Nephron progenitor cell (in vitro differentiated cells): ENCODE data around the gene BLZF1.
"Not testable (repeated sequence)": the region's sequence is repeated elsewhere in the genome, so short reads cannot be mapped to it uniquely, and the experiment has no call there.

Experiments used
- DNase-seq: peaks from one replicate; pipeline ENCODE4 v3.0.0; 2021
- H3K27ac Mint-ChIP-seq: 2 replicates; pipeline ENCODE4 v1.8.0; 2021; ENCODE audit warnings: mild to moderate bottlenecking, moderate library complexity, mixed read lengths
- H3K27me3 Mint-ChIP-seq: 2 replicates; pipeline ENCODE4 v1.8.0; 2021; ENCODE audit warnings: mild to moderate bottlenecking, low read depth, mixed read lengths; ENCODE audit not compliant: poor library complexity
- H3K36me3 Mint-ChIP-seq: 2 replicates; pipeline ENCODE4 v1.8.0; 2021; ENCODE audit warnings: low read depth, mixed read lengths
- H3K4me1 Mint-ChIP-seq: 2 replicates; pipeline ENCODE4 v1.8.0; 2021; ENCODE audit warnings: mixed read lengths
- H3K4me3 Mint-ChIP-seq: 2 replicates; pipeline ENCODE4 v1.8.0; 2021; ENCODE audit warnings: mild to moderate bottlenecking, moderate library complexity, mixed read lengths
- H3K9me3 Mint-ChIP-seq: 2 replicates; pipeline ENCODE4 v1.8.0; 2021; ENCODE audit warnings: mild to moderate bottlenecking, moderate library complexity, mixed read lengths
- TF ChIP-seq, protein P1 (sequence below): fragments of 200-600 bp; sonication (generic); IDR thresholded peaks from 2 replicates; pipeline ENCODE4 v1.5.0; 2021; ENCODE audit warnings: antibody characterized with exemption

BLZF1 gene

DNA sequence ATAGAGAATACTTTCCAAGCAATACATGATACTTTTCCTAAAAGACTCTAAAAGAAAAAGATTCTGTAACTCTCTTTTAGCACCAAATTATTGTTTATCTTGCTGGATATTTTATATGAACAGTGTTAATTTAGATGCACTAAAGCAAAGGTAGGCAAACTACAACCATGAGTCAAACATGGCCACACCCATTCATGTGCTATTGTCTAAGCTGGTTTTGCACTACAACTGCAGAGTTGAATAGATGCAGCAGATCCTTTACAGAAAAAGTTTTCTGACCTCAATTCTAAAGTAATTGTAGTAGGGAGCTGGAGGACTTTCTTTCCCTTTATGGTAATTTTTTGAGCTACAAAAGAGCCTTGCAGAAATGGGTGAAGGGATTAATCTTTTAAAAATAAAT, 19.4 kb downstream of the BLZF1 start:
- no peak overlapping the region for H3K4me3 Mint-ChIP-seq
- TF ChIP-seq, protein P1, sequence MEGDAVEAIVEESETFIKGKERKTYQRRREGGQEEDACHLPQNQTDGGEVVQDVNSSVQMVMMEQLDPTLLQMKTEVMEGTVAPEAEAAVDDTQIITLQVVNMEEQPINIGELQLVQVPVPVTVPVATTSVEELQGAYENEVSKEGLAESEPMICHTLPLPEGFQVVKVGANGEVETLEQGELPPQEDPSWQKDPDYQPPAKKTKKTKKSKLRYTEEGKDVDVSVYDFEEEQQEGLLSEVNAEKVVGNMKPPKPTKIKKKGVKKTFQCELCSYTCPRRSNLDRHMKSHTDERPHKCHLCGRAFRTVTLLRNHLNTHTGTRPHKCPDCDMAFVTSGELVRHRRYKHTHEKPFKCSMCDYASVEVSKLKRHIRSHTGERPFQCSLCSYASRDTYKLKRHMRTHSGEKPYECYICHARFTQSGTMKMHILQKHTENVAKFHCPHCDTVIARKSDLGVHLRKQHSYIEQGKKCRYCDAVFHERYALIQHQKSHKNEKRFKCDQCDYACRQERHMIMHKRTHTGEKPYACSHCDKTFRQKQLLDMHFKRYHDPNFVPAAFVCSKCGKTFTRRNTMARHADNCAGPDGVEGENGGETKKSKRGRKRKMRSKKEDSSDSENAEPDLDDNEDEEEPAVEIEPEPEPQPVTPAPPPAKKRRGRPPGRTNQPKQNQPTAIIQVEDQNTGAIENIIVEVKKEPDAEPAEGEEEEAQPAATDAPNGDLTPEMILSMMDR = no peak
- no peaks in the 10 kb centered on the region for H3K27me3 Mint-ChIP-seq
- no peak for DNase-seq
- peaks cover 43% of the 10 kb centered on the region for H3K36me3 Mint-ChIP-seq
- no peaks in the 10 kb centered on the region for H3K9me3 Mint-ChIP-seq
- no peaks in the 10 kb centered on the region for H3K4me1 Mint-ChIP-seq
- H3K27ac Mint-ChIP-seq = no peak overlapping the region

DNA sequence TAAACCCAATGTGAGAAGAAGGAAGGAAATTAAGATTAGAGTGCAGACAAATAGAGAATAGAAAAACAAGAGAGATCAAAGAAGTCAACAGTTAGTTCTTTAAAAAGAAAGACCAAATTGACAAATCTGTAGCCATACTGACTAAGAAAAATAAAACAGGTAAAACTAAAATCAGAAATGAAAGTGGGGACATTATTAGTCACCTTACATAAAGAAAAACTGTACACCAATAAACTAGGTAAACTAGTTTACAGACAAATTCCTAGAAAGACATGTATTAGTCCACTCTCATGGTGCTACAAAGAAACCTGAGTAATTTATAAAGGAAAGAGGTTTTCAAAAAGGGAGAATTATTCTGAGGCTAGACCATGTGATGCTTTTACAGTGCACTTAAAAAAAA, 22.3 kb downstream of the BLZF1 start:
- Mint-ChIP-seq H3K27ac (no peak overlapping the region), H3K4me1 (no peaks in the 10 kb centered on the region), H3K4me3 (no peak overlapping the region), H3K27me3 (no peaks in the 10 kb centered on the region), H3K36me3 (peaks cover 58% of the 10 kb centered on the region), H3K9me3 (no peaks in the 10 kb centered on the region)
- DNase-seq = no peak
- TF ChIP-seq, protein P1 = no peak

DNA sequence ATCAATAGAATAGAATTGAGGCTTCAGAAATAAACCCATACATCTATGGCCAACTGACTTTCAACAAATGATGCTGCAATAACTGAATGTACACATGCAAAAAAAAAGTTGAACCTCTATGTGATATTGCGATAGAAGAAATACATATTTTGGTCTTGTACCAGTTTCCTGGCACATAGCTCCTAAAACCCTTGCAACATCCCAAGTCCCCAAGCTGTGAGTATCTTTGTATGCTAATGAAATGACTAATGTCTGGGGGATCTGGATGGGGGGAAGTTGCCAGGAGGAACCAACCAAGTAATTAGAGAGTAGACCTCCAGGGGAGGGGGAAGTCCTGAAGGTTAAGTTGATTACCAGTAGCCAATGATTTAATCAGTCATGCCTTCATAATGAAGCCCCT, 24.4 kb downstream of the BLZF1 start:
- Mint-ChIP-seq H3K27me3 (no peaks in the 10 kb centered on the region), H3K36me3 (peaks cover 70% of the 10 kb centered on the region), H3K4me3 (no peak overlapping the region), H3K27ac (no peak overlapping the region), H3K4me1 (no peaks in the 10 kb centered on the region), H3K9me3 (no peaks in the 10 kb centered on the region)
- TF ChIP-seq, protein P1 = no peak
- no peak for DNase-seq

DNA sequence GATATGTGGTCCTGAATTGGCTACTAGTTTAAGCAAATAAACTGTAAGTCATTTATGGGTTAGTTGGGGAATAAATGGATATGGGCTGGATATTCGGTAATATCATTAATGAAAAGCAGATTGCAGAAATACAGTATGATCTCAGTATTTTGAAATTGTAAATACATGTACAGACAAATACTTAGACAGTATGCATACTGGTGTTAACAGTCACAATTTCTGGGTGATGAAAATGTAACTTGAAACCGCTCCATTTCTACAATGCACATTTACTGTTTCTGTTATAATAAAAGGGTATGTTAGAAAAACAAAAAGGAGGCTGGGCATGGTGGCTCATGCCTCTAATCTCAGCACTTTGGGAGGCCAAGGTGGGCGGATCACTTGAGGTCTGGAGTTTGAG, 28.0 kb downstream of the BLZF1 start:
- no peak overlapping the region for H3K4me3 Mint-ChIP-seq
- H3K4me1 Mint-ChIP-seq = no peaks in the 10 kb centered on the region
- DNase-seq = no peak
- no peak overlapping the region for H3K27ac Mint-ChIP-seq
- H3K9me3 Mint-ChIP-seq = peaks cover 14% of the 10 kb centered on the region
- TF ChIP-seq, protein P1 = no peak
- H3K36me3 Mint-ChIP-seq = peaks cover 74% of the 10 kb centered on the region
- H3K27me3 Mint-ChIP-seq = no peaks in the 10 kb centered on the region

DNA sequence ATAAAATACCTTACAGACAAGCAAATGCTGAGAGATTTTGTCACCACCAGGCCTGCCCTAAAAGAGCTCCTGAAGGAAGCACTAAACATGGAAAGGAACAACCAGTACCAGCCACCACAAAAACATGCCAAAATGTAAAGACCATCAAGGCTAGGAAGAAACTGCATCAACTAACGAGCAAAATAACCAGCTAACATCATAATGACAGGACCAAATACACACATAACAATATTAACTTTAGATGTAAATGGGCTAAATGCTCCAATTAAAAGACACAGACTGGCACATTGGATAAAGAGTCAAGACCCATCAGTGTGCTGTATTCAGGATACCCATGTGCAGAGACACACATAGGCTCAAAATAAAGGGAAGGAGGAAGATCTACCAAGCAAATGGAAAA, 34.6 kb downstream of the BLZF1 start:
- H3K4me1 Mint-ChIP-seq, H3K4me3 Mint-ChIP-seq, H3K27ac Mint-ChIP-seq, DNase-seq, H3K27me3 Mint-ChIP-seq: not testable (repeated sequence)
- H3K36me3 Mint-ChIP-seq = peaks cover 74% of the 10 kb centered on the region
- peaks cover 76% of the 10 kb centered on the region for H3K9me3 Mint-ChIP-seq

DNA sequence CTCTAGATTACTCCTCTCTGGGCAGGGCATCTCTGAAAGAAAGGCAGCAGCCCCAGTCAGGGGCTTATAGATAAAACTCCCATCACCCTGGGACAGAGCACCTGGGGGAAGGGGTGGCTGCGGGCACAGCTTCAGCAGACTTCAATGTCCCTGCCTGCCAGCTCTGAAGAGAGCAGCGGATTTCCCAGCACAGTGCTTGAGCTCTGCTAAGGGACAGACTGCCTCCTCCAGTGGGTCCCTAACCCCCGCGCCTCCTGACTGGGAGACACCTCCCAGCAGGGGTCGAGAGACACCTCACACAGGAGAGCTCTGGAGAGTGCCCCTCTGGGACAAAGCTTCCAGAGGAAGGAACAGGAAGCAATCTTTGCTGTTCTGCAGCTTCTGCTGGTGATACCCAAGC, 40.3 kb downstream of the BLZF1 start:
- H3K36me3 Mint-ChIP-seq = peaks cover 41% of the 10 kb centered on the region
- H3K27me3 Mint-ChIP-seq, H3K4me1 Mint-ChIP-seq, H3K4me3 Mint-ChIP-seq, H3K27ac Mint-ChIP-seq, DNase-seq: not testable (repeated sequence)
- peaks cover 88% of the 10 kb centered on the region for H3K9me3 Mint-ChIP-seq

DNA sequence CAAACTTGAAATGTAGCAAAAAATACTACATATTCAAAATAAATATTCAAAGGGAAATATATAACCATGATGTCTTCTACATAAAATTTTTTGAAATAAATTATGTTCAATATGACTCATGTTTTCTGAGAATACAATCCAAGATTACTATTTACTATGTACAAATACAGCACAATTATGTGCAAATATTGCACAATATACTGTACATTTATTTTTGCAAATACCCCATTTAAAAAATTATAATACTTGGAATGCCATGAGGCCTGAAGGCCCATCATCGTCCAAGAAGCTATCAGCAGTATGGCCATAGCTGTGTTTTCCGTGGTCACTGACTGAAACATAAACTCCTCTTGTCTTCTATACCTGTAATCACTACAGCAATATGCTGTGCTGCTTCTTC, 47.0 kb downstream of the BLZF1 start:
- Mint-ChIP-seq H3K9me3 (peaks cover 34% of the 10 kb centered on the region), H3K27me3 (peaks cover 4% of the 10 kb centered on the region), H3K36me3 (peaks cover 10% of the 10 kb centered on the region), H3K4me1 (no peaks in the 10 kb centered on the region), H3K27ac (no peak overlapping the region), H3K4me3 (no peak overlapping the region)
- no peak for DNase-seq
- TF ChIP-seq, protein P1 = no peak
